GM18907 (cell line): ENCODE data around the gene RASL11A.
"Not testable (repeated sequence)": the region's sequence is repeated elsewhere in the genome, so short reads cannot be mapped to it uniquely, and the experiment has no call there.

Source experiments
- ATAC-seq: cut with Tn5 transposase; IDR thresholded peaks from one replicate; pipeline ENCODE4 v1.9.1; 2021; ENCODE audit warnings: mild to moderate bottlenecking, moderate library complexity; ENCODE audit not compliant: unreplicated experiment

RASL11A gene

GRCh38 chr13:27270594-27271520 lies at the start of gene RASL11A:
Gene RASL11A (plus strand): TSS chr13:27270830. CDS start chr13:27270945, 115 bp downstream.
- ATAC-seq = peak; percentile 92

GRCh38 chr13:27222100-27222499 lies 48.5 kb upstream of the RASL11A start:
- ATAC-seq = not testable (repeated sequence)

- ATAC-seq = no peak
Observed at GRCh38 chr13:27226991-27227390, 43.6 kb upstream of the RASL11A start.

GRCh38 chr13:27228131-27228530 lies 42.5 kb upstream of the RASL11A start:
- no peak for ATAC-seq

GRCh38 chr13:27229642-27230041 lies 41.0 kb upstream of the RASL11A start:
- ATAC-seq = no peak

GRCh38 chr13:27233964-27234363 lies 36.7 kb upstream of the RASL11A start:
- ATAC-seq = no peak

- no peak for ATAC-seq
Observed at GRCh38 chr13:27236478-27236877, 34.2 kb upstream of the RASL11A start.

GRCh38 chr13:27242702-27243101 lies 27.9 kb upstream of the RASL11A start:
- no peak for ATAC-seq

- ATAC-seq = no peak
Observed at GRCh38 chr13:27245610-27246009, 25.0 kb upstream of the RASL11A start.

- ATAC-seq = peak; percentile 18
Observed at GRCh38 chr13:27250833-27251165, 19.8 kb upstream of the RASL11A start.

- peak; percentile 94 for ATAC-seq
Observed at GRCh38 chr13:27251166-27252091, 19.2 kb upstream of the RASL11A start, which contains the start of gene RPL21. Gene RPL21 (plus strand): TSS chr13:27251558. CDS start chr13:27253777, 2,219 bp downstream.

GRCh38 chr13:27252467-27252866 lies 18.2 kb upstream of the RASL11A start:
- no peak for ATAC-seq

GRCh38 chr13:27257233-27257568 lies 13.4 kb upstream of the RASL11A start:
- no peak for ATAC-seq

- no peak for ATAC-seq
Observed at GRCh38 chr13:27257648-27258253, 12.9 kb upstream of the RASL11A start.

- ATAC-seq = no peak
Observed at GRCh38 chr13:27258637-27259386, 11.8 kb upstream of the RASL11A start.

- ATAC-seq = peak; percentile 44
Observed at GRCh38 chr13:27259831-27260230, 10.8 kb upstream of the RASL11A start.

- no peak for ATAC-seq
Observed at GRCh38 chr13:27261396-27261795, 9.2 kb upstream of the RASL11A start.

- no peak for ATAC-seq
Observed at GRCh38 chr13:27263438-27263837, 7.2 kb upstream of the RASL11A start.

- no peak for ATAC-seq
Observed at GRCh38 chr13:27264181-27264580, 6.4 kb upstream of the RASL11A start.

GRCh38 chr13:27264648-27265047 lies 6.0 kb upstream of the RASL11A start:
- no peak for ATAC-seq
